HG02610 (cell line): ENCODE data around the gene HK3.
"Not testable (repeated sequence)": the region's sequence is repeated elsewhere in the genome, so short reads cannot be mapped to it uniquely, and the experiment has no call there.

ENCODE experiments used
- ATAC-seq: cut with Tn5 transposase; IDR thresholded peaks from one replicate; pipeline ENCODE4 v1.9.1; 2021; ENCODE audit warnings: mild to moderate bottlenecking, moderate library complexity; ENCODE audit not compliant: unreplicated experiment

HK3 gene

GRCh38 chr5:176870644-176871043 lies 28.5 kb downstream of the HK3 start:
- not testable (repeated sequence) for ATAC-seq

GRCh38 chr5:176870110-176870591 lies 29.0 kb downstream of the HK3 start:
- no peak for ATAC-seq

- ATAC-seq: no peak
Measured at GRCh38 chr5:176869501-176870109, 29.5 kb downstream of the HK3 start.

GRCh38 chr5:176868731-176869130 lies 30.4 kb downstream of the HK3 start:
- ATAC-seq: no peak

- no peak for ATAC-seq
Measured at GRCh38 chr5:176868126-176868525, 31.0 kb downstream of the HK3 start.

- no peak for ATAC-seq
Measured at GRCh38 chr5:176866707-176867310, 32.3 kb downstream of the HK3 start.

GRCh38 chr5:176865964-176866363 lies 33.2 kb downstream of the HK3 start:
- no peak for ATAC-seq

GRCh38 chr5:176864755-176865154 lies 34.4 kb downstream of the HK3 start:
- ATAC-seq: no peak

- ATAC-seq: no peak
Measured at GRCh38 chr5:176863765-176864098, 35.4 kb downstream of the HK3 start.

- ATAC-seq: no peak
Measured at GRCh38 chr5:176863041-176863764, 35.9 kb downstream of the HK3 start.

GRCh38 chr5:176862330-176862995 lies 36.7 kb downstream of the HK3 start:
- no peak for ATAC-seq

GRCh38 chr5:176861276-176861675 lies 37.9 kb downstream of the HK3 start:
- no peak for ATAC-seq

GRCh38 chr5:176860381-176860780 lies 38.8 kb downstream of the HK3 start:
- no peak for ATAC-seq

GRCh38 chr5:176859916-176860315 lies 39.2 kb downstream of the HK3 start:
- no peak for ATAC-seq

GRCh38 chr5:176857894-176858273 lies 41.3 kb downstream of the HK3 start:
- ATAC-seq: no peak

GRCh38 chr5:176857216-176857893 lies 41.8 kb downstream of the HK3 start:
- no peak for ATAC-seq

- no peak for ATAC-seq
Measured at GRCh38 chr5:176856746-176857145, 42.4 kb downstream of the HK3 start.

- ATAC-seq: no peak
Measured at GRCh38 chr5:176855598-176855997, 43.5 kb downstream of the HK3 start.

- no peak for ATAC-seq
Measured at GRCh38 chr5:176854164-176854563, 45.0 kb downstream of the HK3 start.

GRCh38 chr5:176853151-176853778 lies 45.9 kb downstream of the HK3 start:
- ATAC-seq: no peak
